ENCODE results near the gene EVX2. TPM values are rescaled to one million over a fixed set of nuclear protein-coding genes. Genes with fewer than 3 reads are reported as not detected.

The EVX2 gene
- total and polyA plus RNA-seq, 8 donors = not detected

GRCh38 chr2:176097820-176098365, 14.1 kb upstream of the EVX2 start:
- peaks cover 99 to 100% of the 10 kb centered on the region in 2 donors for H3K27me3 ChIP-seq
- peaks cover 3 to 24% of the 10 kb centered on the region in 2 donors for H3K4me1 ChIP-seq
- no peaks in the 10 kb centered on the region for H3K9me3 ChIP-seq
- DNase-seq (no peak), ATAC-seq (no peak)
- TF ChIP-seq, protein P1, sequence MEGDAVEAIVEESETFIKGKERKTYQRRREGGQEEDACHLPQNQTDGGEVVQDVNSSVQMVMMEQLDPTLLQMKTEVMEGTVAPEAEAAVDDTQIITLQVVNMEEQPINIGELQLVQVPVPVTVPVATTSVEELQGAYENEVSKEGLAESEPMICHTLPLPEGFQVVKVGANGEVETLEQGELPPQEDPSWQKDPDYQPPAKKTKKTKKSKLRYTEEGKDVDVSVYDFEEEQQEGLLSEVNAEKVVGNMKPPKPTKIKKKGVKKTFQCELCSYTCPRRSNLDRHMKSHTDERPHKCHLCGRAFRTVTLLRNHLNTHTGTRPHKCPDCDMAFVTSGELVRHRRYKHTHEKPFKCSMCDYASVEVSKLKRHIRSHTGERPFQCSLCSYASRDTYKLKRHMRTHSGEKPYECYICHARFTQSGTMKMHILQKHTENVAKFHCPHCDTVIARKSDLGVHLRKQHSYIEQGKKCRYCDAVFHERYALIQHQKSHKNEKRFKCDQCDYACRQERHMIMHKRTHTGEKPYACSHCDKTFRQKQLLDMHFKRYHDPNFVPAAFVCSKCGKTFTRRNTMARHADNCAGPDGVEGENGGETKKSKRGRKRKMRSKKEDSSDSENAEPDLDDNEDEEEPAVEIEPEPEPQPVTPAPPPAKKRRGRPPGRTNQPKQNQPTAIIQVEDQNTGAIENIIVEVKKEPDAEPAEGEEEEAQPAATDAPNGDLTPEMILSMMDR (IDR thresholded peaks at IDR 0.05) = no peak
- H3K27ac ChIP-seq = no peak overlapping the region
- H3K36me3 ChIP-seq = no peaks in the 10 kb centered on the region
- peak overlapping the region in 1 of 2 donors; percentile 34 for H3K4me3 ChIP-seq
- intact Hi-C loops (cut with DNase I) = loop anchor here in 1 of 2 donors (10.0 kb wide), 1 partner anchor 413 kb away; no protein-coding TSS in a partner anchor

DNA sequence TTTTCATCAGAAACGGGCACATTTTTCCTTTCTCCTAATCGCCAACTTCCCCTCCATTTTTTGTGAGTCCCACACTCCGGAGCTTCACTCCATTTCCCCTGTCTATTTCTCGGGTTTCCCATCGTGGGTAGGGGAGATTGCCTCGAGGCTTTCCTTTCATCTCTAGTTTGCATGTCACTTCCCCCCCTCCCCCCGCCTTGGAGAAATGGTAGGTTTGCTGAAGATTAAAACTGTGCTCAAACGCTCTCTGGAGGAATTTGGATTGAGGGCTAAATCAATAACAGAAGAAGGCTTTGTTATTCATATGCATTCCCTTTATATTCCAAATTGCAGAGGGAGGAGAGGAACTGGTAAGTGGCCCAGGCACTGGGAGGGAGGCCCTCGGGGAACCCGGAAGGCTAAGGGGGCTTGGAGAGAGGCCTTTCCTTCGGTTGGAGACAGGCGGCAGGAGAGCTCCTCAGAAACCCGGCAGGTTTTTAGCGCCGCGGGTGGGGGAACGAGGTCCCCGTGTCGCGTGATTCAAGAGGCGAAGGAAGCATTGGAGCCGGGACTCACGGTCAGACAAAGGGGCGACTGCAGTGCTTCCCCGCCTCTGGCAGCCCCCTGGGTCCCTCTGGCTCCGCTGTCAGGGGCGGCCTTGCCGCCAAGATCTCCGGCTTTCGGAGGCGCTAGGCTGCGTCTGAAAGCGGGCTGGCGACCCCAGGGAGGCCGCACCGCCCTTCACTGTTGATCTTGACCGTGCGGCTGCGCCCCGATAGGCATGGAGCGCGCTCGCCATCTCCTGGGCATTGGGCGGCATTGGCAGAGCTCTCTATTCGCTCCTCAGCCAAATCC, 13.4 kb upstream of the EVX2 start:
- H3K36me3 ChIP-seq = no peaks in the 10 kb centered on the region
- TF ChIP-seq, protein P1 (IDR thresholded peaks at IDR 0.05) = peak; percentile 67 to 75
- peak in 3 of 4 donors; percentile 56 to 86 (median 80) for DNase-seq
- peak; percentile 97 for ATAC-seq
- H3K4me3 ChIP-seq = peak overlapping the region; percentile 3 to 34
- no peak overlapping the region for H3K27ac ChIP-seq
- intact Hi-C loops (cut with DNase I) = loop anchor here in 1 of 2 donors (10.0 kb wide), 1 partner anchor 412 kb away; no protein-coding TSS in a partner anchor
- no peaks in the 10 kb centered on the region for H3K9me3 ChIP-seq
- peaks cover 99 to 100% of the 10 kb centered on the region in 2 donors for H3K27me3 ChIP-seq
- peaks cover 3 to 30% of the 10 kb centered on the region in 2 donors for H3K4me1 ChIP-seq

- Histone ChIP-seq H3K9me3 (no peaks in the 10 kb centered on the region), H3K36me3 (no peaks in the 10 kb centered on the region), H3K27ac (no peak overlapping the region), H3K4me1 (peaks cover 3 to 30% of the 10 kb centered on the region in 2 donors), H3K4me3 (peak overlapping the region in 1 of 2 donors; percentile 34), H3K27me3 (peaks cover 99 to 100% of the 10 kb centered on the region in 2 donors)
- TF ChIP-seq, protein P1 (IDR thresholded peaks at IDR 0.05) = no peak
- intact Hi-C loops (cut with DNase I) = loop anchor here in 1 of 2 donors (10.0 kb wide), 1 partner anchor 412 kb away; no protein-coding TSS in a partner anchor
- no peak for ATAC-seq
- DNase-seq = no peak
Observed at GRCh38 chr2:176096243-176096985, 12.7 kb upstream of the EVX2 start.

DNA sequence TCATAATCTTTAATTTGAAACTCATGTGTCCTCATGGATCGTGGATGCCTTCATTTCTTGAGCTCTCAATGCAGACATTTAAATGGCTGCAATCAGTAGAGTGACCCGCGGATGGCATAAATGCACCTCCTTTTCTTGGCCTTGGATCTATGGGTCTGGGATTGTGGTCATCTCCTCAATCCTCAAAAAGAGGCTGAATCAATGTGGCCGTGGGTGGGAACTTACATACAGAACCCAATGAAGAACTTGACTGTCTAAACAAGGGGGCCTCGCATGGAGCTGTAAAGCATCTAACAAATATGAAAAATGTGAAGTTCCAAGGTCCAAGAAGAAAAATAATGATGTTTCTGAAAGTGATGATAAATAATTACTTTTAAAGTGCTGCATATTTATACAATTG, 11.7 kb upstream of the EVX2 start:
- H3K36me3 ChIP-seq = no peaks in the 10 kb centered on the region
- H3K27ac ChIP-seq = no peak overlapping the region
- no peak for ATAC-seq
- DNase-seq = no peak
- H3K9me3 ChIP-seq = no peaks in the 10 kb centered on the region
- H3K27me3 ChIP-seq = peaks cover 99 to 100% of the 10 kb centered on the region in 2 donors
- intact Hi-C loops (cut with DNase I) = loop anchor here in 1 of 2 donors (10.0 kb wide), 1 partner anchor 411 kb away; no protein-coding TSS in a partner anchor
- TF ChIP-seq, protein P1 (IDR thresholded peaks at IDR 0.05) = no peak
- H3K4me3 ChIP-seq = no peak overlapping the region
- peaks cover 3 to 30% of the 10 kb centered on the region in 2 donors for H3K4me1 ChIP-seq

Measured in left lung (tissue), 10 donors.